Measurements from ENCODE around the gene BAG3. TPM values are rescaled to one million over a fixed set of nuclear protein-coding genes. Genes with fewer than 3 reads are reported as not detected.
A peak's percentile ranks its signal among the peaks of the same experiment; 100 is the strongest.

The BAG3 gene
- total and polyA plus RNA-seq, 9 of the 15 experiments (the other 6 are each of a cell fraction or from before 2014, with no cell fraction given), result 2.6 to 27.4 (median 7.2) TPM

DNA sequence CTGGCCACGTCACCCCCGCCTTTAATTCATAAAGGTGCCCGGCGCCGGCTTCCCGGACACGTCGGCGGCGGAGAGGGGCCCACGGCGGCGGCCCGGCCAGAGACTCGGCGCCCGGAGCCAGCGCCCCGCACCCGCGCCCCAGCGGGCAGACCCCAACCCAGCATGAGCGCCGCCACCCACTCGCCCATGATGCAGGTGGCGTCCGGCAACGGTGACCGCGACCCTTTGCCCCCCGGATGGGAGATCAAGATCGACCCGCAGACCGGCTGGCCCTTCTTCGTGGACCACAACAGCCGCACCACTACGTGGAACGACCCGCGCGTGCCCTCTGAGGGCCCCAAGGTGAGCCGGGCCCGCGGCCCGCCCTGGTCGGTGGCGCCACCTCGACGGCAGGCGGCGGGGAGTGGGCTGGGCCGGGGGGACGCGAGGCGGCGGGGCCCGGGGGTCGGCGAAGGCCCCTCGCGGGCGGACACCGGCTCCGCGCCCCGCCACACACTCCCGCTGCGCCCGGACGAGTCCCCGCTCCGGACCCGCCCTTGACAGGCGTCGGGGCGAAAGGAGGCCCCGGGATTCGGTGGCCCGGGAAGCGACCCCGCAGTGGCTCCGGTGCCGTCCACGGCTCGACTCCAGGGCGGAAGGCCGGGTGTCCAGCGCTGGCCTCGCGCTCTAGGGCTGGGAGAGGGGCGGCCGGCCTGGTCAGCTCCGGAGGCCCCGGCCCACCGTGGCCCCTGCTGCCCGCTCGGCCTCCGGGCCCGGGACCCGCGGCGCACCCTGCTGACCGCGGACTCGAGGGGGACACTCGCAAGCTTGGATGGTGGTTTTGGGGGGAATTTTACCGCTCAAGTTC lies 557 bp downstream of the BAG3 start (continued):
- TF ChIP-seq, protein P1, sequence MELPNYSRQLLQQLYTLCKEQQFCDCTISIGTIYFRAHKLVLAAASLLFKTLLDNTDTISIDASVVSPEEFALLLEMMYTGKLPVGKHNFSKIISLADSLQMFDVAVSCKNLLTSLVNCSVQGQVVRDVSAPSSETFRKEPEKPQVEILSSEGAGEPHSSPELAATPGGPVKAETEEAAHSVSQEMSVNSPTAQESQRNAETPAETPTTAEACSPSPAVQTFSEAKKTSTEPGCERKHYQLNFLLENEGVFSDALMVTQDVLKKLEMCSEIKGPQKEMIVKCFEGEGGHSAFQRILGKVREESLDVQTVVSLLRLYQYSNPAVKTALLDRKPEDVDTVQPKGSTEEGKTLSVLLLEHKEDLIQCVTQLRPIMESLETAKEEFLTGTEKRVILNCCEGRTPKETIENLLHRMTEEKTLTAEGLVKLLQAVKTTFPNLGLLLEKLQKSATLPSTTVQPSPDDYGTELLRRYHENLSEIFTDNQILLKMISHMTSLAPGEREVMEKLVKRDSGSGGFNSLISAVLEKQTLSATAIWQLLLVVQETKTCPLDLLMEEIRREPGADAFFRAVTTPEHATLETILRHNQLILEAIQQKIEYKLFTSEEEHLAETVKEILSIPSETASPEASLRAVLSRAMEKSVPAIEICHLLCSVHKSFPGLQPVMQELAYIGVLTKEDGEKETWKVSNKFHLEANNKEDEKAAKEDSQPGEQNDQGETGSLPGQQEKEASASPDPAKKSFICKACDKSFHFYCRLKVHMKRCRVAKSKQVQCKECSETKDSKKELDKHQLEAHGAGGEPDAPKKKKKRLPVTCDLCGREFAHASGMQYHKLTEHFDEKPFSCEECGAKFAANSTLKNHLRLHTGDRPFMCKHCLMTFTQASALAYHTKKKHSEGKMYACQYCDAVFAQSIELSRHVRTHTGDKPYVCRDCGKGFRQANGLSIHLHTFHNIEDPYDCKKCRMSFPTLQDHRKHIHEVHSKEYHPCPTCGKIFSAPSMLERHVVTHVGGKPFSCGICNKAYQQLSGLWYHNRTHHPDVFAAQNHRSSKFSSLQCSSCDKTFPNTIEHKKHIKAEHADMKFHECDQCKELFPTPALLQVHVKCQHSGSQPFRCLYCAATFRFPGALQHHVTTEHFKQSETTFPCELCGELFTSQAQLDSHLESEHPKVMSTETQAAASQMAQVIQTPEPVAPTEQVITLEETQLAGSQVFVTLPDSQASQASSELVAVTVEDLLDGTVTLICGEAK (IDR thresholded peaks at IDR 0.05), result no peak
- TF ChIP-seq, protein P1 (CRISPR knock-in tag; IDR thresholded peaks at IDR 0.05), result no peak
- TF ChIP-seq, protein P2, sequence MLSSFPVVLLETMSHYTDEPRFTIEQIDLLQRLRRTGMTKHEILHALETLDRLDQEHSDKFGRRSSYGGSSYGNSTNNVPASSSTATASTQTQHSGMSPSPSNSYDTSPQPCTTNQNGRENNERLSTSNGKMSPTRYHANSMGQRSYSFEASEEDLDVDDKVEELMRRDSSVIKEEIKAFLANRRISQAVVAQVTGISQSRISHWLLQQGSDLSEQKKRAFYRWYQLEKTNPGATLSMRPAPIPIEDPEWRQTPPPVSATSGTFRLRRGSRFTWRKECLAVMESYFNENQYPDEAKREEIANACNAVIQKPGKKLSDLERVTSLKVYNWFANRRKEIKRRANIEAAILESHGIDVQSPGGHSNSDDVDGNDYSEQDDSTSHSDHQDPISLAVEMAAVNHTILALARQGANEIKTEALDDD (IDR thresholded peaks at IDR 0.05), result no peak
- TF ChIP-seq BACH1 (tag; IDR thresholded peaks at IDR 0.05) (no peak), HNRNPUL1 (IDR thresholded peaks at IDR 0.05; ENCODE audit: low read length) (no peak), PCBP1 (IDR thresholded peaks at IDR 0.05; ENCODE audit: low read depth, low read length, poor library complexity, severe bottlenecking) (peak; percentile 16), CAMTA2 (CRISPR knock-in tag; conservative IDR thresholded peaks at IDR 0.05) (no peak), XRCC5 (IDR thresholded peaks at IDR 0.05; ENCODE audit: low read depth, low read length) (no peak), NFATC3 (IDR thresholded peaks at IDR 0.05) (no peak), SOX6 (IDR thresholded peaks at IDR 0.05) (no peak), ZFPM2 (CRISPR knock-in tag; IDR thresholded peaks at IDR 0.05) (no peak), ZFP36 (IDR thresholded peaks at IDR 0.05; ENCODE audit: low read depth, low read length, partially characterized antibody) (no peak), HCFC1 (IDR thresholded peaks at IDR 0.05; ENCODE audit: low read depth, low read length) (no peak), POLR2AphosphoS5 (IDR thresholded peaks at IDR 0.05; ENCODE audit: control insufficient read depth, insufficient read depth, low read depth, low read length) (no peak), PHF21A (IDR thresholded peaks at IDR 0.05; ENCODE audit: borderline replicate concordance, low read depth) (no peak), ZNF57 (CRISPR knock-in tag; IDR thresholded peaks at IDR 0.05) (no peak), ZNF134 (CRISPR knock-in tag; conservative IDR thresholded peaks at IDR 0.05) (no peak)
- TF ChIP-seq, protein P3, sequence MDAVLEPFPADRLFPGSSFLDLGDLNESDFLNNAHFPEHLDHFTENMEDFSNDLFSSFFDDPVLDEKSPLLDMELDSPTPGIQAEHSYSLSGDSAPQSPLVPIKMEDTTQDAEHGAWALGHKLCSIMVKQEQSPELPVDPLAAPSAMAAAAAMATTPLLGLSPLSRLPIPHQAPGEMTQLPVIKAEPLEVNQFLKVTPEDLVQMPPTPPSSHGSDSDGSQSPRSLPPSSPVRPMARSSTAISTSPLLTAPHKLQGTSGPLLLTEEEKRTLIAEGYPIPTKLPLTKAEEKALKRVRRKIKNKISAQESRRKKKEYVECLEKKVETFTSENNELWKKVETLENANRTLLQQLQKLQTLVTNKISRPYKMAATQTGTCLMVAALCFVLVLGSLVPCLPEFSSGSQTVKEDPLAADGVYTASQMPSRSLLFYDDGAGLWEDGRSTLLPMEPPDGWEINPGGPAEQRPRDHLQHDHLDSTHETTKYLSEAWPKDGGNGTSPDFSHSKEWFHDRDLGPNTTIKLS (IDR thresholded peaks at IDR 0.05; ENCODE audit: borderline replicate concordance, low read depth), result peak; percentile 79
